GM12878 (cell line): ENCODE measurements around the gene SMARCAL1. TPM values are rescaled to one million over a fixed set of nuclear protein-coding genes. Genes with fewer than 3 reads are reported as not detected.

Experiments
- ATAC-seq: fragments of 200-7000 bp; cut with Tn5 transposase; 3 replicates; pipeline ENCODE4 v1.9.1; 2020; ENCODE audit warnings: mild to moderate bottlenecking, moderate library complexity
- BruUV-seq: library from RNA; stranded (reverse); fragments of 400-500 nt; replicated peaks from 2 replicates; lab custom pipeline; 2021; lab: Mats Ljungman, UMichigan
- CTCF ChIA-PET: fragments of 300-600 bp; sonication (Branson Sonifier 250); formaldehyde crosslinking; extraction: SDS; loops from one replicate; lab custom pipeline; 2021; ENCODE audit warnings: inconsistent platforms; lab: Yijun Ruan, JAX
- POLR2A ChIA-PET: fragments of 350-600 bp; formaldehyde crosslinking; extraction: SDS; loops from one replicate; lab custom pipeline; 2021; ENCODE audit warnings: inconsistent platforms; lab: Charles Lee
- RAD21 ChIA-PET: fragments of 300-600 bp; sonication (Branson Sonifier 250); formaldehyde crosslinking; loops from one replicate; lab custom pipeline; 2023; ENCODE audit warnings: antibody characterized with exemption; ENCODE audit not compliant: unreplicated experiment; lab: Charles Lee
- SMC1A ChIA-PET: fragments of 300-600 bp; sonication (Branson Sonifier 250); formaldehyde crosslinking; loops from one replicate; lab custom pipeline; 2023; ENCODE audit not compliant: unreplicated experiment, uncharacterized antibody; lab: Charles Lee
- DNase-seq: peaks from one replicate; pipeline ENCODE4 v3.0.0-alpha.2; 2011; ENCODE audit warnings: low read depth, low spot score
- FAIRE-seq: peaks from 3 replicates; lab custom pipeline; 2011; peaks lifted over from hg19 to GRCh38; lab: Jason Lieb, UNC
- H2AFZ ChIP-seq: 2 replicates; pipeline ENCODE4 v1.6.0; 2011; ENCODE audit warnings: low read depth, low read length, control low read depth; ENCODE audit not compliant: control insufficient read depth
- H3K27ac ChIP-seq: 2 replicates; pipeline ENCODE4 v1.5.1; 2011; ENCODE audit warnings: control low read depth; ENCODE audit not compliant: control insufficient read depth, insufficient read depth
- H3K27me3 ChIP-seq, 2 experiments: replicated peaks in 1 of 2; 2 replicates each; pipeline versions ENCODE4 v1.6.0 to v1.6.1; 2011; ENCODE audit warnings: low read length in 1 of 2; ENCODE audit not compliant: control insufficient read depth in 2 of 2, insufficient read depth in 2 of 2
- H3K36me3 ChIP-seq, 2 experiments: 2 replicates each; pipeline ENCODE4 v1.5.1; 2011; ENCODE audit warnings: low read length in 1 of 2; ENCODE audit not compliant: control insufficient read depth in 2 of 2, insufficient read depth in 2 of 2
- H3K4me1 ChIP-seq: 2 replicates; pipeline ENCODE4 v1.6.1; 2011; ENCODE audit warnings: mild to moderate bottlenecking, low read length, moderate library complexity, mixed read lengths; ENCODE audit not compliant: control insufficient read depth, insufficient read depth
- H3K4me2 ChIP-seq: 2 replicates; pipeline ENCODE4 v1.6.0; 2011; ENCODE audit warnings: control low read depth; ENCODE audit not compliant: control insufficient read depth, insufficient read depth
- H3K4me3 ChIP-seq: fragments of 200-600 bp; sonication (generic); 2 replicates; pipeline ENCODE4 v1.5.1; 2016
- H3K79me2 ChIP-seq: 2 replicates; pipeline ENCODE4 v1.6.0; 2011; ENCODE audit warnings: low read length; ENCODE audit not compliant: control insufficient read depth, insufficient read depth
- H3K9ac ChIP-seq: 2 replicates; pipeline ENCODE4 v1.8.0; 2011; ENCODE audit warnings: low read length, control low read depth, mixed read lengths; ENCODE audit not compliant: control insufficient read depth, insufficient read depth
- H3K9me3 ChIP-seq: replicated peaks from 3 replicates; pipeline ENCODE4 v1.5.1; 2011; ENCODE audit warnings: mild to moderate bottlenecking, low read length; ENCODE audit not compliant: control insufficient read depth, insufficient read depth
- H4K20me1 ChIP-seq: 2 replicates; pipeline ENCODE4 v1.6.0; 2011; ENCODE audit not compliant: control insufficient read depth, insufficient read depth
- BCL11A ChIP-seq: IDR thresholded peaks from 2 replicates; pipeline ENCODE4 v1.6.1; 2011; ENCODE audit warnings: low read depth, low read length
- CHD4 ChIP-seq: fragments of 200-600 bp; sonication (generic); IDR thresholded peaks from 2 replicates; pipeline ENCODE4 v1.6.1; 2016; ENCODE audit warnings: mild to moderate bottlenecking
- CTCF ChIP-seq, 3 experiments: IDR thresholded peaks in 2 of 3; conservative IDR thresholded peaks in 1 of 3; 2 replicates each; pipeline ENCODE4 v1.5.1; 2011; ENCODE audit warnings: low read depth in 3 of 3, low read length in 3 of 3, mild to moderate bottlenecking in 3 of 3, control low read depth in 2 of 3, moderate library complexity in 2 of 3, inconsistent platforms in 1 of 3, mixed read lengths in 1 of 3; ENCODE audit not compliant: control insufficient read depth in 2 of 3, insufficient read depth in 1 of 3; ENCODE audit errors: extremely low read depth in 1 of 3
- E2F8 ChIP-seq: fragments of 450-650 bp; IDR thresholded peaks from 2 replicates; pipeline ENCODE4 v1.6.1; 2018; ENCODE audit warnings: mild to moderate bottlenecking, low read depth, moderate library complexity; ENCODE audit not compliant: partially characterized antibody
- MEF2A ChIP-seq: IDR thresholded peaks from 2 replicates; pipeline ENCODE4 v1.6.1; 2011; ENCODE audit warnings: low read depth, mild to moderate bottlenecking, low read length, moderate library complexity; ENCODE audit not compliant: insufficient read depth
- NRF1 ChIP-seq: conservative IDR thresholded peaks from 2 replicates; pipeline ENCODE4 v1.6.1; 2011; ENCODE audit warnings: mild to moderate bottlenecking, low read depth, low read length, improper control_type of control experiment
- WGBS: methylation state at CpG from one replicate; pipeline ENCODE4 v1.1.6; 2016; ENCODE audit warnings: low lambda C conversion rate; ENCODE audit not compliant: insufficient replicate concordance, insufficient coverage; ENCODE audit errors: missing lambda C conversion rate; 5-methylcytosine and 5-hydroxymethylcytosine counted together
- in situ Hi-C: fragments of 300-500 bp; cut with MboI; formaldehyde crosslinking; loops from 9 replicates; pipeline ENCODE4 v1.14.3; 2018; ENCODE audit warnings: mixed read lengths
- intact Hi-C: fragments of 100-400 bp; cut with micrococcal nuclease; formaldehyde crosslinking; loops from one replicate; pipeline ENCODE4 v1.14.2; 2022; ENCODE audit not compliant: unreplicated experiment
- polyA plus RNA-seq, 11 experiments: library from polyadenylated mRNA; depleted of rRNA in 4 of 11; unstranded in 6 of 11; stranded (reverse) in 5 of 11; fragments of >200 nt; fragmentation: Nextera tagmentation in 4 of 11; fragmentation: Illumina TruSeq in 1 of 11; extraction: Ambion mirVana in 4 of 11; extraction: Trizol in 1 of 11; gene quantifications; 1 replicate in 1 of 11; 2 replicates in 10 of 11; pipeline versions ENCODE4 v1.2.1 to v1.2.3, GENCODE V29; 2011 to 2016; ENCODE audit warnings: inconsistent platforms in 2 of 11, missing spikeins in 2 of 11, low read depth in 1 of 11
- total RNA-seq, 4 experiments: library from RNA; depleted of rRNA in 3 of 4; stranded (reverse); fragments of >200 nt in 3 of 4; fragmentation: Illumina TruSeq in 1 of 4; extraction: Trizol in 1 of 4; gene quantifications; 2 replicates each; pipeline versions ENCODE4 v1.2.1 to v1.2.3, GENCODE V29; 2013 to 2021

Gene SMARCAL1
- total and polyA plus RNA-seq, 10 of the 15 experiments (the other 5 are each of a cell fraction or from before 2014, with no cell fraction given), result 10.8 to 32.9 (median 21.8) TPM

- TF ChIP-seq E2F8 (no peak), CTCF (IDR thresholded peaks at IDR 0.05 in 2 of 3, conservative IDR thresholded peaks at IDR 0.05 in 1 of 3; ENCODE audit: control insufficient read depth in 2 of 3, extremely low read depth in 1 of 3, insufficient read depth in 1 of 3, low read depth in 3 of 3, low read length in 3 of 3) (no peak)
Measured at GRCh38 chr2:216441308-216442010, 29.2 kb downstream of the SMARCAL1 start (continued).

- DNase-seq (no peak), FAIRE-seq (no peak), ATAC-seq (no peak)
- H2AFZ ChIP-seq, result no peak overlapping the region
- no peak overlapping the region for H3K4me3 ChIP-seq
- H3K9me3 ChIP-seq, result peaks cover 3% of the 10 kb centered on the region; the same call in 2 of the 3 replicates
- ChIA-PET POLR2A (no interaction called here), SMC1A (interaction anchor here (1.1 to 2.2 kb wide), 2 partner anchors 16 to 46 kb away, joined by 3 to 6 read pairs; no protein-coding TSS in a partner anchor), CTCF (no interaction called here), RAD21 (no interaction called here)
- WGBS, result 98% methylated on average over 5 of the region's 5 CpGs
- peaks cover 0 to 17% of the 10 kb centered on the region in 2 experiments; a peak in 3 of 4 replicates for H3K36me3 ChIP-seq
- H3K79me2 ChIP-seq, result no peaks in the 10 kb centered on the region
- H3K27ac ChIP-seq, result no peak overlapping the region
- H3K9ac ChIP-seq, result no peak overlapping the region
- BruUV-seq, result no TSS peak
- no peaks in the 10 kb centered on the region for H3K27me3 ChIP-seq
- intact Hi-C loops (no loop called here), in situ Hi-C loops (no loop called here)
- TF ChIP-seq NRF1 (no peak), BCL11A (no peak), MEF2A (no peak), CHD4 (no peak)
- H4K20me1 ChIP-seq, result no peaks in the 10 kb centered on the region
- no peak overlapping the region for H3K4me2 ChIP-seq
- H3K4me1 ChIP-seq, result no peaks in the 10 kb centered on the region
Measured at GRCh38 chr2:216445501-216445900, 33.2 kb downstream of the SMARCAL1 start.
